Fibroblast of skin of right quadriceps (primary cell): ENCODE measurements around the gene HASPIN.
A peak's percentile ranks its signal among the peaks of the same experiment; 100 is the strongest.

Source experiments
- DNase-seq: peaks from one replicate; pipeline ENCODE4 v3.0.0-alpha.2; 2013

Gene HASPIN

DNA sequence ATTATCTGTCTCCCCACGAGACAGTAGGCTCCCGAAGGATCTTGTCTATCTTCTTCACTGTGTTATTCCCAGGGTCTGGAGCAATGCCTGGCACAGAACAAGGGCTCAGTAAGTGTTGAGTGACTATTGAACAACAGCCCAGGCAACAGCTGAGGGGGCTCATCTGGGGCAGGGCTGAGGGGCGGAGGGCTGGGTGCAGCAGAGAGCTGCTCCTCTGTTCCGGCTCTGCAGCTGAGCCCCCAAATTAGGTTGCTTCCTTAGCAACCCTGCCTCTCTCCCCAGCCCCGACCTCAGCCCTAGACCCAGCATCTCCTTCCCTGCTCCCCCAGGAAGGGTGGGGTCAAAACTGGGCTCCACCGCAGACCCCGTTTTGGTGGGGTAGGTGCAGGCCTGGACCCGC, 45.1 kb downstream of the HASPIN start:
- DNase-seq, result no peak

DNA sequence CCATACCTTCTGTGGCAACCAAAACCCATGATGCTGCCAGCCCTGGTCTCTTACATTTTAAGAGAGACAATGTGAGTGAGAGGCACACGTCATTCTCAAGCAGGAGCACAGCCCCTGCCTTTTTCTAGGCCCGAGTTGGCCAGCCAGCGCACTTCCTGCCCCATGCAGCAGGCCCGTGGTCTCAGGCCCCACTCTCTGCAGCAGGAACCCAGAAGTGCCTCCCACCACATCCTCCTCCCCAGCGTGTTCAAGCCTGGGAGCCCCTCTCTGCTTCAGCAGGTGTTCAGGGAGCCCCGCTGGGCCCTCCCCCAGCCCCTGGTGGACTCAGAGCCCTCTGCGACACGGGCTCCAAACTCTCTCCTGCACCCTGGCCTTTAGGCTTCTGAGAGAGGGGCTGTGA, 46.8 kb downstream of the HASPIN start:
- no peak for DNase-seq

DNA sequence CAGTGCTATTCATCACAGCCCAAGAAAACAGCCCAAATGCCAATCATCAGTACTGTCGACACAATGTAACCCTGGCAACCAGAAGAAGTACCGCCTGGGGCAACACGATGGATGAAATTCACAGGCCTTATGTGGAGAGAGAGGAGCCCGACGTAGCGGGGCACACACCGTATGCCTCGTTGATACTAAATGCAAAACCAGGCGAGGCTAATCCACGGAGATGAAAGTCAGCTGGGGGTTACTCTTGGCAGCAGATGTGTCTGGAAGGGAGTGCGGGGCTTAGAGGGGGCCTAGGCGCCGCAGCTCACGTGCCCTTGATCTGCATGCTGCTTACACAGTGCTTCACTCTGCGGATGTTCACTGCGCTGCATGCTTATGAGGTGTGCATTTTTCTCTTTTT, 47.4 kb downstream of the HASPIN start:
- no peak for DNase-seq

DNA sequence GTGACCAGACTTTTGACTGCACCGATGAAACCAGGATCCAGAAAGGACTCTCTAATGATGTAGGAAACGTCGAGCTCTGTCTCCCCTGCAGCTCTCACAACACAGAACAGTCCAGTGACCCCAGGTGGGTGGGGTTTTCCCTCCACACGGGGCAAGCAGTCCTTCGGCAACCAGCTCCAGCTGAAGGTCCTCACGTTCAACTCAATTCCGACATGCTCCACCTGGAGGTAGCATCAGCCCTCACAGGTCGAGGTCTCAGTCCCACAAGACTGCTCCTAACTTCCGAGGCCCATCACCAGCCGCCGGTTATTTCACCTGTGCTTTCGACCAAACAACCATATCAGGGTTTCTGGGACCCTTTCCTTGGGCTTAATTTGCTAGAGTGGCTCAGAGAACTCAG, 49.1 kb downstream of the HASPIN start:
- no peak for DNase-seq

- DNase-seq, result peak; percentile 73
These were observed 49.8 kb downstream of the HASPIN start for GRCh38 chr17:3773511-3773910.

GRCh38 chr17:3773966-3774365, 50.3 kb downstream of the HASPIN start:
- no peak for DNase-seq
